Measurements from ENCODE around the gene UNC13B. TPM values are rescaled to one million over a fixed set of nuclear protein-coding genes. Genes with fewer than 3 reads are reported as not detected.

Gene UNC13B
- total RNA-seq, 5 donors from 2014 or later (not counting 1 experiment from before 2014, with no cell fraction given), result 0.45 to 1.2 (median 0.72) TPM

- no peak overlapping the region for H3K27ac Mint-ChIP-seq
- peaks cover 40 to 42% of the 10 kb centered on the region in 2 donors for H3K27me3 Mint-ChIP-seq
- WGBS (ENCODE audit: insufficient coverage), result 91% methylated on average over 1 of the region's 2 CpGs
- DNase-seq (no peak), ATAC-seq (replicated peaks in 1 of 4) (no peak)
- ChIA-PET CTCF (interaction anchor here in 1 of 2 donors (0.6 kb wide), 1 partner anchor 287 kb away, joined by 3 read pairs; no protein-coding TSS in a partner anchor), POLR2A (no interaction called here)
- H3K9me3 Mint-ChIP-seq, result no peaks in the 10 kb centered on the region
- H3K4me3 ChIP-seq (ENCODE audit: control insufficient read depth in 1 of 2, extremely low read depth in 1 of 2, low read length in 1 of 2), result no peak overlapping the region
- no peaks in the 10 kb centered on the region for H3K4me1 Mint-ChIP-seq
- H3K36me3 Mint-ChIP-seq, result no peaks in the 10 kb centered on the region
- H3K4me3 Mint-ChIP-seq, result no peak overlapping the region
- peaks cover 0 to 26% of the 10 kb centered on the region in 2 experiments for H3K27me3 ChIP-seq (replicated peaks in 1 of 2; ENCODE audit: control insufficient read depth in 2 of 2, extremely low read depth in 1 of 2, insufficient read depth in 2 of 2, low read length in 1 of 2)
- no peaks in the 10 kb centered on the region for H3K4me1 ChIP-seq (ENCODE audit: control insufficient read depth in 1 of 2, extremely low read depth in 1 of 2, insufficient read depth in 2 of 2, low read length in 2 of 2)
- no peak overlapping the region for H3K27ac ChIP-seq (ENCODE audit: low read length)
- no peaks in the 10 kb centered on the region for H3K36me3 ChIP-seq (ENCODE audit: control insufficient read depth in 2 of 2, extremely low read depth in 1 of 2, insufficient read depth in 1 of 2, low read length in 1 of 2)
- H3K9me3 ChIP-seq, result no peaks in the 10 kb centered on the region
Measured at GRCh38 chr9:35416098-35416427, 254.3 kb downstream of the UNC13B start.

- Histone ChIP-seq H3K9me3 (no peaks in the 10 kb centered on the region), H3K4me1 (ENCODE audit: control insufficient read depth in 1 of 2, extremely low read depth in 1 of 2, insufficient read depth in 2 of 2, low read length in 2 of 2) (no peaks in the 10 kb centered on the region), H3K4me3 (ENCODE audit: control insufficient read depth in 1 of 2, extremely low read depth in 1 of 2, low read length in 1 of 2) (no peak overlapping the region), H3K27ac (ENCODE audit: low read length) (no peak overlapping the region), H3K27me3 (replicated peaks in 1 of 2; ENCODE audit: control insufficient read depth in 2 of 2, extremely low read depth in 1 of 2, insufficient read depth in 2 of 2, low read length in 1 of 2) (peaks cover 0 to 9% of the 10 kb centered on the region in 2 experiments), H3K36me3 (ENCODE audit: control insufficient read depth in 2 of 2, extremely low read depth in 1 of 2, insufficient read depth in 1 of 2, low read length in 1 of 2) (no peaks in the 10 kb centered on the region)
- H3K27me3 Mint-ChIP-seq, result peaks cover 27 to 31% of the 10 kb centered on the region in 2 donors
- H3K36me3 Mint-ChIP-seq, result no peaks in the 10 kb centered on the region
- DNase-seq (no peak), ATAC-seq (replicated peaks in 1 of 4) (no peak)
- ChIA-PET CTCF (no interaction called here), POLR2A (no interaction called here)
- H3K4me1 Mint-ChIP-seq, result no peaks in the 10 kb centered on the region
- H3K4me3 Mint-ChIP-seq, result no peak overlapping the region
- H3K9me3 Mint-ChIP-seq, result no peaks in the 10 kb centered on the region
- no peak overlapping the region for H3K27ac Mint-ChIP-seq
- WGBS (ENCODE audit: insufficient coverage), result no CpG with 5 or more reads among the region's 1 CpG
Measured at GRCh38 chr9:35422346-35422745, 260.5 kb downstream of the UNC13B start.

DNA sequence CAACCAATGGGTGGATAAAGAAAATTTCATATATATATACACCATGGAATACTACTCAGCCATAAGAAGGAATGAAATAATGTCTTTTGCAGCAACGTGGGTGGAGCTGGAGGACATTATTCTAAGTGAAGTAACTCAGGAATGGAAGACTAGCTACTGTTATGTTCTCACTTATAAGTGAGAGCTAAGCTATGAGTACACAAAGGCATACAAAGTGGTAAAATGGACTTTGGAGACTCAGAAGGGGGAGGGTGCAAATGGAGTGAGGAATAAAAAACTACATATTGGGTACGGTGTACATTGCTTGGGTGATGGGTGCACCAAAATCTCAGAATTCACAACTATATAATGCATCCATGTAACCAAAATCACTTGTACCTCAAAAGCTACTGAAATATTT lies 260.9 kb downstream of the UNC13B start:
- Mint-ChIP-seq H3K36me3 (no peaks in the 10 kb centered on the region), H3K9me3 (no peaks in the 10 kb centered on the region), H3K4me1 (no peaks in the 10 kb centered on the region), H3K27ac (no peak overlapping the region), H3K4me3 (no peak overlapping the region), H3K27me3 (peaks cover 29 to 32% of the 10 kb centered on the region in 2 donors)
- ChIA-PET CTCF (no interaction called here), POLR2A (no interaction called here)
- H3K4me1 ChIP-seq (ENCODE audit: control insufficient read depth in 1 of 2, extremely low read depth in 1 of 2, insufficient read depth in 2 of 2, low read length in 2 of 2), result no peaks in the 10 kb centered on the region
- H3K4me3 ChIP-seq (ENCODE audit: control insufficient read depth in 1 of 2, extremely low read depth in 1 of 2, low read length in 1 of 2), result no peak overlapping the region
- no CpG with 5 or more reads among the region's 2 CpGs for WGBS (ENCODE audit: insufficient coverage)
- H3K27me3 ChIP-seq (replicated peaks in 1 of 2; ENCODE audit: control insufficient read depth in 2 of 2, extremely low read depth in 1 of 2, insufficient read depth in 2 of 2, low read length in 1 of 2), result peaks cover 0 to 6% of the 10 kb centered on the region in 2 experiments
- DNase-seq, result no peak
- H3K27ac ChIP-seq (ENCODE audit: low read length), result no peak overlapping the region
- no peaks in the 10 kb centered on the region for H3K9me3 ChIP-seq
- H3K36me3 ChIP-seq (ENCODE audit: control insufficient read depth in 2 of 2, extremely low read depth in 1 of 2, insufficient read depth in 1 of 2, low read length in 1 of 2), result no peaks in the 10 kb centered on the region
- no peak for ATAC-seq (replicated peaks in 1 of 4)

DNA sequence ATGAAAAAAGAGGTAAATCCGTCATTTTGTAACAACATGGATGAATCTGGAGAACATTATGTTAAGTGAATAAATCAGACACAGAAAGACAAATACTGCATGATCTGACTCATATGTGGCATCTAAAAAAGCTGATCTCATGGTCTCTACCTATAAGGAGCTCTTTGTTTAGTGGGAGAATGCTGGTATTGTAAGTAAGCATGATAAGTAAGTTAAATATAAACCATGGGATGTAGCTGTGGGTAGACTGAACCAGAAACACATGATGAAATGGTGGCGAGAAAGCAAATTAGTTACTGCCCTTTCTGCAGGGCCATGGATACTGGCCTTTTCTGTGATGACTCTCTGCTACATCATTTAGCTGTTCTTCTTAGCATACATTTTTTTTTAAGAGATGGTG lies 261.7 kb downstream of the UNC13B start:
- no peak for ATAC-seq (replicated peaks in 1 of 4)
- ChIA-PET POLR2A (no interaction called here), CTCF (no interaction called here)
- H3K27me3 ChIP-seq (replicated peaks in 1 of 2; ENCODE audit: control insufficient read depth in 2 of 2, extremely low read depth in 1 of 2, insufficient read depth in 2 of 2, low read length in 1 of 2), result peaks cover 0 to 6% of the 10 kb centered on the region in 2 experiments
- Mint-ChIP-seq H3K9me3 (peaks cover 1 to 6% (median 6%) of the 10 kb centered on the region in 3 donors), H3K4me1 (no peaks in the 10 kb centered on the region), H3K27ac (no peak overlapping the region), H3K27me3 (peaks cover 32 to 33% of the 10 kb centered on the region in 2 donors), H3K36me3 (no peaks in the 10 kb centered on the region), H3K4me3 (no peak overlapping the region)
- no peak overlapping the region for H3K4me3 ChIP-seq (ENCODE audit: control insufficient read depth in 1 of 2, extremely low read depth in 1 of 2, low read length in 1 of 2)
- 100% methylated on average over 1 of the region's 2 CpGs for WGBS (ENCODE audit: insufficient coverage)
- H3K9me3 ChIP-seq, result no peaks in the 10 kb centered on the region
- DNase-seq, result no peak
- no peaks in the 10 kb centered on the region for H3K4me1 ChIP-seq (ENCODE audit: control insufficient read depth in 1 of 2, extremely low read depth in 1 of 2, insufficient read depth in 2 of 2, low read length in 2 of 2)
- no peaks in the 10 kb centered on the region for H3K36me3 ChIP-seq (ENCODE audit: control insufficient read depth in 2 of 2, extremely low read depth in 1 of 2, insufficient read depth in 1 of 2, low read length in 1 of 2)
- no peak overlapping the region for H3K27ac ChIP-seq (ENCODE audit: low read length)

- POLR2A ChIA-PET, result no interaction called here
Measured at GRCh38 chr9:35424356-35425352, 262.8 kb downstream of the UNC13B start.

GRCh38 chr9:35426627-35427026 lies 264.8 kb downstream of the UNC13B start:
- peaks cover 0 to 10% of the 10 kb centered on the region in 2 experiments for H3K27me3 ChIP-seq (replicated peaks in 1 of 2; ENCODE audit: control insufficient read depth in 2 of 2, extremely low read depth in 1 of 2, insufficient read depth in 2 of 2, low read length in 1 of 2)
- H3K4me1 ChIP-seq (ENCODE audit: control insufficient read depth in 1 of 2, extremely low read depth in 1 of 2, insufficient read depth in 2 of 2, low read length in 2 of 2), result no peaks in the 10 kb centered on the region
- H3K4me1 Mint-ChIP-seq, result no peaks in the 10 kb centered on the region
- H3K27ac ChIP-seq (ENCODE audit: low read length), result no peak overlapping the region
- ChIA-PET POLR2A (no interaction called here), CTCF (no interaction called here)
- no peaks in the 10 kb centered on the region for H3K36me3 ChIP-seq (ENCODE audit: control insufficient read depth in 2 of 2, extremely low read depth in 1 of 2, insufficient read depth in 1 of 2, low read length in 1 of 2)
- no peak overlapping the region for H3K4me3 Mint-ChIP-seq
- no peaks in the 10 kb centered on the region for H3K9me3 ChIP-seq
- no peak for DNase-seq
- H3K27me3 Mint-ChIP-seq, result peaks cover 33 to 40% of the 10 kb centered on the region in 2 donors
- no peak overlapping the region for H3K4me3 ChIP-seq (ENCODE audit: control insufficient read depth in 1 of 2, extremely low read depth in 1 of 2, low read length in 1 of 2)
- H3K9me3 Mint-ChIP-seq, result peaks cover 4 to 11% (median 7%) of the 10 kb centered on the region in 3 donors
- H3K36me3 Mint-ChIP-seq, result no peaks in the 10 kb centered on the region
- no peak for ATAC-seq (replicated peaks in 1 of 4)
- no peak overlapping the region for H3K27ac Mint-ChIP-seq
- 100% methylated on average over 1 of the region's 1 CpG for WGBS (ENCODE audit: insufficient coverage)

More at GRCh38 chr9:35424356-35425352, 262.8 kb downstream of the UNC13B start:
- Histone ChIP-seq H3K27ac (ENCODE audit: low read length) (no peak overlapping the region), H3K36me3 (ENCODE audit: control insufficient read depth in 2 of 2, extremely low read depth in 1 of 2, insufficient read depth in 1 of 2, low read length in 1 of 2) (no peaks in the 10 kb centered on the region), H3K27me3 (replicated peaks in 1 of 2; ENCODE audit: control insufficient read depth in 2 of 2, extremely low read depth in 1 of 2, insufficient read depth in 2 of 2, low read length in 1 of 2) (peaks cover 0 to 7% of the 10 kb centered on the region in 2 experiments), H3K4me3 (ENCODE audit: control insufficient read depth in 1 of 2, extremely low read depth in 1 of 2, low read length in 1 of 2) (no peak overlapping the region), H3K9me3 (no peaks in the 10 kb centered on the region), H3K4me1 (ENCODE audit: control insufficient read depth in 1 of 2, extremely low read depth in 1 of 2, insufficient read depth in 2 of 2, low read length in 2 of 2) (no peaks in the 10 kb centered on the region)
- WGBS (ENCODE audit: insufficient coverage), result 82% methylated on average over 4 of the region's 7 CpGs
- CTCF ChIA-PET, result no interaction called here
- Mint-ChIP-seq H3K27ac (no peak overlapping the region), H3K27me3 (peaks cover 37 to 45% of the 10 kb centered on the region in 2 donors), H3K36me3 (no peaks in the 10 kb centered on the region), H3K9me3 (peaks cover 4 to 11% (median 7%) of the 10 kb centered on the region in 3 donors), H3K4me3 (no peak overlapping the region), H3K4me1 (no peaks in the 10 kb centered on the region)
- ATAC-seq (replicated peaks in 1 of 4) (no peak), DNase-seq (no peak)
